ENCODE results near the gene BRD1. TPM values are rescaled to one million over a fixed set of nuclear protein-coding genes. Genes with fewer than 3 reads are reported as not detected.

Gene BRD1

GRCh38 chr22:49724030-49724892 is 103.4 kb downstream of the BRD1 start:
- Histone ChIP-seq H3K4me3 (ENCODE audit: low read length) (no peak overlapping the region), H3K36me3 (ENCODE audit: insufficient read depth, low read length) (no peaks in the 10 kb centered on the region), H3K27me3 (ENCODE audit: control insufficient read depth, insufficient read depth, low read length) (peaks cover 37% of the 10 kb centered on the region), H3K4me2 (ENCODE audit: low read length) (no peak overlapping the region), H3K9ac (ENCODE audit: low read depth, low read length) (no peak overlapping the region), H3K4me1 (ENCODE audit: control insufficient read depth, insufficient read depth, low read length) (no peaks in the 10 kb centered on the region), H3K9me3 (replicated peaks; ENCODE audit: low read length) (no peaks in the 10 kb centered on the region)

- Histone ChIP-seq H3K9me3 (replicated peaks; ENCODE audit: low read length) (no peaks in the 10 kb centered on the region), H3K27me3 (ENCODE audit: control insufficient read depth, insufficient read depth, low read length) (peaks cover 37% of the 10 kb centered on the region), H3K9ac (ENCODE audit: low read depth, low read length) (no peak overlapping the region), H3K4me2 (ENCODE audit: low read length) (no peak overlapping the region), H3K36me3 (ENCODE audit: insufficient read depth, low read length) (no peaks in the 10 kb centered on the region), H3K4me1 (ENCODE audit: control insufficient read depth, insufficient read depth, low read length) (no peaks in the 10 kb centered on the region), H3K4me3 (ENCODE audit: low read length) (no peak overlapping the region)
Measured at GRCh38 chr22:49723478-49724029, 104.1 kb downstream of the BRD1 start.

Small RNA genes within 50 kb of the gene (small RNA-seq; reads per million reads assigned to genes)
- not detected for gene AL117328.1
- not detected for gene RF00017
